Measurements from ENCODE around the gene UACA. TPM values are rescaled to one million over a fixed set of nuclear protein-coding genes. Genes with fewer than 3 reads are reported as not detected.

UACA gene
- total RNA-seq, 1 donor from 2014 or later: 18.2 TPM

DNA sequence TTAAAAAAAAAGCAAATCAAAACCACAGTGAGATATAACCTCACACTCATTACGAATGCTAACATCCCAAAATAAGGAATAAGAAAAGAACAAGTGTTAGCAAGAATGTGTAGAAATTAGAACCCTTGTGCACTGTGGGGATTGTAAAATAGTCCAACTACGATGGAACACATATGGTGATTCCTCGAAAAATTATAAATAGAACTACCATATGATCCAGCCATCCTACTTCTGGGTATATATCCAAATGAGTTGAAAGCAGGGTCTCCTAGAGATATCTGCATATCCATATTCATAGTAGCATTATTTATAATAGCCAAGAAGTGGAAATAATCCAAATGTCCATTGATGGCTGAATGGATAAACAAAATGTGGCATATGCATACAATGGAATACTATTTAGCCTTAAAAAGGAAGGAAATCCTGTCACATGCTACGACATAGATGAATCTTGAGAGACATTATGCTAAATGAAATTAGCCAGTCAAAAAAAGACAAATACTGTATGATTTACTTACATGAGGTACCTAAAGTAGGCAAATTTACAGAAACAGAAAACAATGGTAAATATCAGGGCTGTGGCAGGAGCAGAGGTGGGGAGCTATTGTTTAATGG lies 55.6 kb downstream of the UACA start:
- no peak overlapping the region for H3K4me3 ChIP-seq (ENCODE audit: low read depth, low read length)
- FAIRE-seq: no peak

DNA sequence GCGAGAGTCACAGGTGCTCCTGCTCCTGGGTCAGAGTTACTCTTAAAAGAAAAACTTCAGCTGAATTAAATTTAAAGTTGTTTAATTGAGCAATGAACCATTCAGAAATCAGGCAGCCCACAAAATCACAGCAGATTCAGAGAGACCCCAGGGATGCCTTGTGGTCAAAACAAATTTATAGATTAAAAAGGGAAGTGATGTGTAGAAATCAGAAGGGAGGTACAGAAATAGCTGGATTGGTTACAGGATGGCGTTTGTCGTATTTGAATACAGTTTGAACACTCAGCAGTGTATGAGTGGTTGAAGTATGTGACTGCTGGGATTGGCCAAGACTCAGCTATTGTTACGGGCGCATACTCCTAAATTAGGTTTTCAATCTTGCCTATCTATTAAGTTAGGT lies 58.6 kb downstream of the UACA start:
- DNase-seq (ENCODE audit: low read depth) (no peak), FAIRE-seq (no peak)
- Histone ChIP-seq H3K27me3 (ENCODE audit: control insufficient read depth, insufficient read depth, low read length) (no peaks in the 10 kb centered on the region), H3K36me3 (ENCODE audit: control insufficient read depth, insufficient read depth, low read length) (no peaks in the 10 kb centered on the region), H3K4me3 (ENCODE audit: low read depth, low read length) (no peak overlapping the region)
- TF ChIP-seq, protein P1, sequence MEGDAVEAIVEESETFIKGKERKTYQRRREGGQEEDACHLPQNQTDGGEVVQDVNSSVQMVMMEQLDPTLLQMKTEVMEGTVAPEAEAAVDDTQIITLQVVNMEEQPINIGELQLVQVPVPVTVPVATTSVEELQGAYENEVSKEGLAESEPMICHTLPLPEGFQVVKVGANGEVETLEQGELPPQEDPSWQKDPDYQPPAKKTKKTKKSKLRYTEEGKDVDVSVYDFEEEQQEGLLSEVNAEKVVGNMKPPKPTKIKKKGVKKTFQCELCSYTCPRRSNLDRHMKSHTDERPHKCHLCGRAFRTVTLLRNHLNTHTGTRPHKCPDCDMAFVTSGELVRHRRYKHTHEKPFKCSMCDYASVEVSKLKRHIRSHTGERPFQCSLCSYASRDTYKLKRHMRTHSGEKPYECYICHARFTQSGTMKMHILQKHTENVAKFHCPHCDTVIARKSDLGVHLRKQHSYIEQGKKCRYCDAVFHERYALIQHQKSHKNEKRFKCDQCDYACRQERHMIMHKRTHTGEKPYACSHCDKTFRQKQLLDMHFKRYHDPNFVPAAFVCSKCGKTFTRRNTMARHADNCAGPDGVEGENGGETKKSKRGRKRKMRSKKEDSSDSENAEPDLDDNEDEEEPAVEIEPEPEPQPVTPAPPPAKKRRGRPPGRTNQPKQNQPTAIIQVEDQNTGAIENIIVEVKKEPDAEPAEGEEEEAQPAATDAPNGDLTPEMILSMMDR (IDR thresholded peaks at IDR 0.05; ENCODE audit: insufficient read depth, low read length, severe bottlenecking): no peak

More for the DNA sequence above, 55.6 kb downstream of the UACA start:
- no peak for DNase-seq (ENCODE audit: low read depth)
- Histone ChIP-seq H3K27me3 (ENCODE audit: control insufficient read depth, insufficient read depth, low read length) (no peaks in the 10 kb centered on the region), H3K36me3 (ENCODE audit: control insufficient read depth, insufficient read depth, low read length) (no peaks in the 10 kb centered on the region)
- TF ChIP-seq, protein P1 (IDR thresholded peaks at IDR 0.05; ENCODE audit: insufficient read depth, low read length, severe bottlenecking): no peak

DNA sequence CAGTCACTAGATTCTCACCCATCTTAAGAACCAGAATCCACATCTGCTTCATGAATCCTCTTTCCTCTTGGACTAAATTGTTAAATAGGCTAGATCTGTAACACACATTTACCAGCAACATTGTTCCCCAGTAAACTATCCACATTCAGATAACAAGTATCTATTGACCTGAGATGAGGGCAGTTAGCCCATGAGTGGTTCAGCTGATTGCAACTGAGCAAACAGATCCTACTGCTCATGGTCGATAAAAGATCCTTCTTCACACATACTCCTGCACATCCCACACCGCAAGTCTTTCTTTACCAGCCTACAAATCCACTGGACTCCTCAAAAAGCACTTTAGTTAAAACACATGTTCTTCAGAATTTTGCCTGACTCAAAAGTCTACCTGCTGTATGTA lies 59.2 kb downstream of the UACA start:
- TF ChIP-seq, protein P1 (IDR thresholded peaks at IDR 0.05; ENCODE audit: insufficient read depth, low read length, severe bottlenecking): no peak
- no peak for FAIRE-seq

DNA sequence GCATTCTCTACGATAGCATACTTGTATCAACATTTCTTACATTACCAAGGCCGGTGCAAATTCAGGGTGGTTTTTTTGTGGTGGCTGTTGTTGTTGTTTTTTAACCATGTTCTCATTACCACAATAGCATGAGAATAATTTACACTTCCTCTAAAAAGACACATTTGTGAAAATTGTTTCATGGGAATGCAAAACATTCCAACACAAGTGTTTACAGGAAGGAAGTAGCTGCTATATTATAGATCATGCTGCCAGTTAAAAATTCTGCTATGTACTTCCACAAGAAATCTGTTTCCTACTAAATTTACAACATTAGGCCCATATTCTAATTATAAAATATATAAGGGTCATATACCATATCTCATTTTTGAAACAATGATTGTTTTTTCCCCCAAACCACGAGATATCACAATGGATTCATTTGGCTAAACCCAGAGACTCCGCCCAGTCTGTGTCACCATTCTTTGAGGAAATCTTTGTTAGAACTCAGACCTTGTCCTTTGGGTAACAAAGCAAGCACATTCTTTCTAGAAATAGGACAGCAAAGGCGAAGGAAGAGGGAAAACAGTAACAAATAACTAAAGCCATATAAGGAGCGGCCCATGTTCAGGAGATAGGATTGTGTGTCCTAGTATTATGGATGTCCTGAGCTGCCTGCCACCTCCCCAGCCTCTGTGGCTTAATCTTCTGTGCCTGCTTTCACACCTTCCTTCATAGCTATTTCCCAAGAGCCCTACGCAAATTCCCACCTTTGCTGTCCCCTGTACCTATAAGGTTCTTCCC lies 60.1 kb downstream of the UACA start:
- Histone ChIP-seq H3K27me3 (ENCODE audit: control insufficient read depth, insufficient read depth, low read length) (no peaks in the 10 kb centered on the region), H3K4me3 (ENCODE audit: low read depth, low read length) (no peak overlapping the region), H3K36me3 (ENCODE audit: control insufficient read depth, insufficient read depth, low read length) (no peaks in the 10 kb centered on the region)
- peak; percentile 25 for DNase-seq (ENCODE audit: low read depth)
- TF ChIP-seq, protein P1 (IDR thresholded peaks at IDR 0.05; ENCODE audit: insufficient read depth, low read length, severe bottlenecking): no peak
- no peak for FAIRE-seq

More for the DNA sequence above, 59.2 kb downstream of the UACA start:
- Histone ChIP-seq H3K4me3 (ENCODE audit: low read depth, low read length) (no peak overlapping the region), H3K36me3 (ENCODE audit: control insufficient read depth, insufficient read depth, low read length) (no peaks in the 10 kb centered on the region), H3K27me3 (ENCODE audit: control insufficient read depth, insufficient read depth, low read length) (no peaks in the 10 kb centered on the region)
- no peak for DNase-seq (ENCODE audit: low read depth)

DNA sequence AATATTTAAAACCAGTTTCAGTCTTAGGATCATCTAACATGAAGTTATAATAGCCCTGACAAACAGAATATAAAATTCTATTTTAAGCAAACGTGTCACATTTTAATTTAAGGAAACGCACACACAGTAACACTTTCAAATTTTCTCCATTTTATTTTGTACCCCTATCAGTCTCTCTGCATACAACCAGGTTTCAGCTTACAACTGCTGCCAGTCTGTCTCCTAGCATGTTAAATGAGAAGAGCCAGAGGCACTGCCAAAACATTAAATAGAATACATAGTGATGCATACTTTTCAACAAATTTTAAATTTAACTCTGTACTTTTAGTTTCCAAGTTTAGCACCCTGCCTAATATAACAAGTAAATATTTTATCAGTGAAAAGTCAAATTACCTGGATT lies 60.8 kb downstream of the UACA start:
- TF ChIP-seq, protein P1 (IDR thresholded peaks at IDR 0.05; ENCODE audit: insufficient read depth, low read length, severe bottlenecking): no peak
- FAIRE-seq (no peak), DNase-seq (ENCODE audit: low read depth) (no peak)
- no peaks in the 10 kb centered on the region for H3K27me3 ChIP-seq (ENCODE audit: control insufficient read depth, insufficient read depth, low read length)
- no peaks in the 10 kb centered on the region for H3K36me3 ChIP-seq (ENCODE audit: control insufficient read depth, insufficient read depth, low read length)
- no peak overlapping the region for H3K4me3 ChIP-seq (ENCODE audit: low read depth, low read length)

Measured in bronchial epithelial cell (primary cell).